Ishikawa (cell line): Measurements from ENCODE around the gene NUDT14.

Source experiments
- CEBPB ChIP-seq: IDR thresholded peaks from 2 replicates; pipeline ENCODE4 v1.6.1; 2012
- CREB1 ChIP-seq: IDR thresholded peaks from 2 replicates; pipeline ENCODE4 v1.6.1; 2012; ENCODE audit warnings: low read depth
- EGR1 ChIP-seq: IDR thresholded peaks from 2 replicates; pipeline ENCODE4 v1.6.1; 2012
- EP300 ChIP-seq: IDR thresholded peaks from 2 replicates; pipeline ENCODE4 v1.6.1; 2012; ENCODE audit warnings: borderline replicate concordance
- MAX ChIP-seq: IDR thresholded peaks from 2 replicates; pipeline ENCODE4 v1.6.1; 2012
- NFIC ChIP-seq: IDR thresholded peaks from 2 replicates; pipeline ENCODE4 v1.6.1; 2012
- RAD21 ChIP-seq: IDR thresholded peaks from 2 replicates; pipeline ENCODE4 v1.6.1; 2012; ENCODE audit warnings: low read depth
- TAF1 ChIP-seq: IDR thresholded peaks from 2 replicates; pipeline ENCODE4 v1.6.1; 2012; ENCODE audit warnings: low read depth, mild to moderate bottlenecking
- TEAD4 ChIP-seq: IDR thresholded peaks from 2 replicates; pipeline ENCODE4 v1.6.1; 2012

GRCh38 chr14:105204206-105204930, 23.3 kb upstream of the NUDT14 start:
- TF ChIP-seq RAD21 (no peak), CEBPB (no peak), EP300 (no peak), MAX (peak; percentile 89), TAF1 (no peak), EGR1 (0 out of 2 replicates have a peak, but pooled peaks have one; percentile 20), NFIC (peak; percentile 55), CREB1 (no peak), TEAD4 (peak; percentile 55; the same call in 1 of the 2 replicates)
